ENCODE measurements around the gene CCL1. TPM values are rescaled to one million over a fixed set of nuclear protein-coding genes. Genes with fewer than 3 reads are reported as not detected.

CCL1 gene
- total and polyA plus RNA-seq, 10 of the 15 experiments (the other 5 are each of a cell fraction or from before 2014, with no cell fraction given), result 0.14 to 1.8 (median 0.40) TPM; not detected in 3

- no TSS peak for BruUV-seq (replicated peaks)
- TF ChIP-seq BACH1 (IDR thresholded peaks at IDR 0.05; ENCODE audit: borderline replicate concordance), result no peak
- TF ChIP-seq POLR2A (IDR thresholded peaks at IDR 0.05; ENCODE audit: low read depth, low read length), result no peak
- TF ChIP-seq IKZF1 (conservative IDR thresholded peaks at IDR 0.05), result no peak
- no peak for TF ChIP-seq CREM (IDR thresholded peaks at IDR 0.05; ENCODE audit: low read depth)
- TF ChIP-seq RAD21 (IDR thresholded peaks at IDR 0.05; ENCODE audit: insufficient read depth, low read depth, low read length), result no peak
- TF ChIP-seq, protein P1, sequence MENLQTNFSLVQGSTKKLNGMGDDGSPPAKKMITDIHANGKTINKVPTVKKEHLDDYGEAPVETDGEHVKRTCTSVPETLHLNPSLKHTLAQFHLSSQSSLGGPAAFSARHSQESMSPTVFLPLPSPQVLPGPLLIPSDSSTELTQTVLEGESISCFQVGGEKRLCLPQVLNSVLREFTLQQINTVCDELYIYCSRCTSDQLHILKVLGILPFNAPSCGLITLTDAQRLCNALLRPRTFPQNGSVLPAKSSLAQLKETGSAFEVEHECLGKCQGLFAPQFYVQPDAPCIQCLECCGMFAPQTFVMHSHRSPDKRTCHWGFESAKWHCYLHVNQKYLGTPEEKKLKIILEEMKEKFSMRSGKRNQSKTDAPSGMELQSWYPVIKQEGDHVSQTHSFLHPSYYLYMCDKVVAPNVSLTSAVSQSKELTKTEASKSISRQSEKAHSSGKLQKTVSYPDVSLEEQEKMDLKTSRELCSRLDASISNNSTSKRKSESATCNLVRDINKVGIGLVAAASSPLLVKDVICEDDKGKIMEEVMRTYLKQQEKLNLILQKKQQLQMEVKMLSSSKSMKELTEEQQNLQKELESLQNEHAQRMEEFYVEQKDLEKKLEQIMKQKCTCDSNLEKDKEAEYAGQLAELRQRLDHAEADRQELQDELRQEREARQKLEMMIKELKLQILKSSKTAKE (IDR thresholded peaks at IDR 0.05; ENCODE audit: low read depth, poor library complexity, severe bottlenecking), result no peak
- no peak for TF ChIP-seq EGR1 (IDR thresholded peaks at IDR 0.05; ENCODE audit: borderline replicate concordance in 1 of 2, low read depth in 2 of 2, low read length in 2 of 2)
- TF ChIP-seq SMARCA5 (IDR thresholded peaks at IDR 0.05), result no peak
- no peak for TF ChIP-seq ZNF274 (IDR thresholded peaks at IDR 0.05; ENCODE audit: insufficient read depth, insufficient read length)
- TF ChIP-seq, protein P2, sequence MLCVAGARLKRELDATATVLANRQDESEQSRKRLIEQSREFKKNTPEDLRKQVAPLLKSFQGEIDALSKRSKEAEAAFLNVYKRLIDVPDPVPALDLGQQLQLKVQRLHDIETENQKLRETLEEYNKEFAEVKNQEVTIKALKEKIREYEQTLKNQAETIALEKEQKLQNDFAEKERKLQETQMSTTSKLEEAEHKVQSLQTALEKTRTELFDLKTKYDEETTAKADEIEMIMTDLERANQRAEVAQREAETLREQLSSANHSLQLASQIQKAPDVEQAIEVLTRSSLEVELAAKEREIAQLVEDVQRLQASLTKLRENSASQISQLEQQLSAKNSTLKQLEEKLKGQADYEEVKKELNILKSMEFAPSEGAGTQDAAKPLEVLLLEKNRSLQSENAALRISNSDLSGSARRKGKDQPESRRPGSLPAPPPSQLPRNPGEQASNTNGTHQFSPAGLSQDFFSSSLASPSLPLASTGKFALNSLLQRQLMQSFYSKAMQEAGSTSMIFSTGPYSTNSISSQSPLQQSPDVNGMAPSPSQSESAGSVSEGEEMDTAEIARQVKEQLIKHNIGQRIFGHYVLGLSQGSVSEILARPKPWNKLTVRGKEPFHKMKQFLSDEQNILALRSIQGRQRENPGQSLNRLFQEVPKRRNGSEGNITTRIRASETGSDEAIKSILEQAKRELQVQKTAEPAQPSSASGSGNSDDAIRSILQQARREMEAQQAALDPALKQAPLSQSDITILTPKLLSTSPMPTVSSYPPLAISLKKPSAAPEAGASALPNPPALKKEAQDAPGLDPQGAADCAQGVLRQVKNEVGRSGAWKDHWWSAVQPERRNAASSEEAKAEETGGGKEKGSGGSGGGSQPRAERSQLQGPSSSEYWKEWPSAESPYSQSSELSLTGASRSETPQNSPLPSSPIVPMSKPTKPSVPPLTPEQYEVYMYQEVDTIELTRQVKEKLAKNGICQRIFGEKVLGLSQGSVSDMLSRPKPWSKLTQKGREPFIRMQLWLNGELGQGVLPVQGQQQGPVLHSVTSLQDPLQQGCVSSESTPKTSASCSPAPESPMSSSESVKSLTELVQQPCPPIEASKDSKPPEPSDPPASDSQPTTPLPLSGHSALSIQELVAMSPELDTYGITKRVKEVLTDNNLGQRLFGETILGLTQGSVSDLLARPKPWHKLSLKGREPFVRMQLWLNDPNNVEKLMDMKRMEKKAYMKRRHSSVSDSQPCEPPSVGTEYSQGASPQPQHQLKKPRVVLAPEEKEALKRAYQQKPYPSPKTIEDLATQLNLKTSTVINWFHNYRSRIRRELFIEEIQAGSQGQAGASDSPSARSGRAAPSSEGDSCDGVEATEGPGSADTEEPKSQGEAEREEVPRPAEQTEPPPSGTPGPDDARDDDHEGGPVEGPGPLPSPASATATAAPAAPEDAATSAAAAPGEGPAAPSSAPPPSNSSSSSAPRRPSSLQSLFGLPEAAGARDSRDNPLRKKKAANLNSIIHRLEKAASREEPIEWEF (IDR thresholded peaks at IDR 0.05; ENCODE audit: insufficient replicate concordance, low read depth, low read length), result no peak
- TF ChIP-seq CBFB (IDR thresholded peaks at IDR 0.05; ENCODE audit: low read depth), result no peak
- no peak for TF ChIP-seq IRF4 (IDR thresholded peaks at IDR 0.05; ENCODE audit: low read depth, low read length)
- no peak for TF ChIP-seq ZBED1 (IDR thresholded peaks at IDR 0.05; ENCODE audit: borderline replicate concordance)
- TF ChIP-seq ZBTB11 (CRISPR knock-in tag; IDR thresholded peaks at IDR 0.05), result no peak
- TF ChIP-seq CREB1 (IDR thresholded peaks at IDR 0.05; ENCODE audit: low read depth), result no peak
Observed at GRCh38 chr17:34356194-34356593, 6.8 kb downstream of the CCL1 start, which contains the start of gene CCL13. Gene CCL13 (plus strand): TSS chr17:34356480. CDS start chr17:34356527, 47 bp downstream.

More at GRCh38 chr17:34356194-34356593, 6.8 kb downstream of the CCL1 start, which contains the start of gene CCL13:
- CTCF ChIA-PET, result interaction anchor here (1.2 to 1.4 kb wide), 2 partner anchors 8 to 13 kb away, joined by 5 read pairs; no protein-coding TSS in a partner anchor
- SMC1A ChIA-PET (ENCODE audit: uncharacterized antibody, unreplicated experiment), result interaction anchor here (1.1 to 2.1 kb wide), 4 partner anchors 21 to 155 kb away, joined by 3 to 11 read pairs (median 5); no protein-coding TSS in a partner anchor
- POLR2A ChIA-PET, result no interaction called here
- Histone ChIP-seq H3K9ac (ENCODE audit: control insufficient read depth, insufficient read depth, low read length) (no peak within 1 kb of the TSS), H3K27ac (ENCODE audit: control insufficient read depth, insufficient read depth) (no peak within 1 kb of the TSS), H3K79me2 (ENCODE audit: control insufficient read depth, insufficient read depth, low read length) (no peaks in the 10 kb centered on the region), H3K4me2 (ENCODE audit: control insufficient read depth, insufficient read depth) (no peak within 1 kb of the TSS), H3K27me3 (replicated peaks in 1 of 2; ENCODE audit: control insufficient read depth in 2 of 2, insufficient read depth in 2 of 2, low read length in 1 of 2) (peaks cover 0 to 5% of the 10 kb centered on the region in 2 experiments; a peak in 1 of 4 replicates), H2AFZ (ENCODE audit: control insufficient read depth, low read depth, low read length) (no peak within 1 kb of the TSS), H3K9me3 (replicated peaks; ENCODE audit: control insufficient read depth, insufficient read depth, low read length) (no peaks in the 10 kb centered on the region), H3K4me3 (no peak within 1 kb of the TSS), H3K36me3 (ENCODE audit: control insufficient read depth in 2 of 2, insufficient read depth in 2 of 2, low read length in 1 of 2) (no peaks in the 10 kb centered on the region), H4K20me1 (ENCODE audit: control insufficient read depth, insufficient read depth) (no peaks in the 10 kb centered on the region), H3K4me1 (ENCODE audit: control insufficient read depth, insufficient read depth, low read length) (no peaks in the 10 kb centered on the region)
- no peak for ATAC-seq
- FAIRE-seq, result no peak
- RAD21 ChIA-PET (ENCODE audit: unreplicated experiment), result interaction anchor here (1.7 kb wide), 1 partner anchor 156 kb away, joined by 4 read pairs; no protein-coding TSS in a partner anchor
- no peak for DNase-seq (ENCODE audit: low read depth, low spot score)
- intact Hi-C loops (cut with micrococcal nuclease; ENCODE audit: unreplicated experiment), result no loop called here
- in situ Hi-C loops (cut with MboI), result no loop called here
- 68% methylated on average over 5 of the region's 5 CpGs for WGBS (ENCODE audit: insufficient coverage, insufficient replicate concordance, low lambda C conversion rate, missing lambda C conversion rate)

All from GM12878 (cell line).